GM12872 (cell line): ENCODE results near the gene PAX3.
A peak's percentile ranks its signal among the peaks of the same experiment; 100 is the strongest.

Source experiments
- CTCF ChIP-seq: IDR thresholded peaks from 3 replicates; pipeline ENCODE4 v1.5.1; 2011; ENCODE audit warnings: low read depth, mild to moderate bottlenecking, low read length, moderate library complexity; ENCODE audit not compliant: insufficient read depth

The PAX3 gene

GRCh38 chr2:222318026-222318711, 19.4 kb upstream of the PAX3 start:
- TF ChIP-seq CTCF = peak; percentile 63

- TF ChIP-seq CTCF = peak; percentile 48; the same call in 1 of the 3 replicates
Measured at GRCh38 chr2:222315443-222316121, 16.8 kb upstream of the PAX3 start.

DNA sequence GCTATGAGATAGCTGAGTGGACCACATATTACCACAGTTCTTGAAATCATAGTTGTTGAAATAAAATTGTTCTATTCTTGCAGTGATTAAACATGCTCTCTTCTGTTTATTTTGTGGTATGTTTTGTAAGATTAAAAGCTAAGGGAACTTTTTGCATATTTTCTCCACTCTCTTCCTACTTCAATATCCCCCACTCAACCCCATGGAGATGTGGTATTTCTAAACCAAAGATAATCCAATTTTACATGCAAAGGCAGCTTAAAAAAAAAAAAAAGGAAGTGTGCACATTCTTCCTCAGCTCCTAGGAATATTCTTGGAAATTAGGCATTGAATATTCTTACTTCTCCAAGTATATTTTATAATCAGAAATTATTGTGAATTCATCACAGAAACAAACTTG, 15.0 kb upstream of the PAX3 start:
- no peak for TF ChIP-seq CTCF

GRCh38 chr2:222311978-222312738, 13.4 kb upstream of the PAX3 start:
- TF ChIP-seq CTCF = no peak

DNA sequence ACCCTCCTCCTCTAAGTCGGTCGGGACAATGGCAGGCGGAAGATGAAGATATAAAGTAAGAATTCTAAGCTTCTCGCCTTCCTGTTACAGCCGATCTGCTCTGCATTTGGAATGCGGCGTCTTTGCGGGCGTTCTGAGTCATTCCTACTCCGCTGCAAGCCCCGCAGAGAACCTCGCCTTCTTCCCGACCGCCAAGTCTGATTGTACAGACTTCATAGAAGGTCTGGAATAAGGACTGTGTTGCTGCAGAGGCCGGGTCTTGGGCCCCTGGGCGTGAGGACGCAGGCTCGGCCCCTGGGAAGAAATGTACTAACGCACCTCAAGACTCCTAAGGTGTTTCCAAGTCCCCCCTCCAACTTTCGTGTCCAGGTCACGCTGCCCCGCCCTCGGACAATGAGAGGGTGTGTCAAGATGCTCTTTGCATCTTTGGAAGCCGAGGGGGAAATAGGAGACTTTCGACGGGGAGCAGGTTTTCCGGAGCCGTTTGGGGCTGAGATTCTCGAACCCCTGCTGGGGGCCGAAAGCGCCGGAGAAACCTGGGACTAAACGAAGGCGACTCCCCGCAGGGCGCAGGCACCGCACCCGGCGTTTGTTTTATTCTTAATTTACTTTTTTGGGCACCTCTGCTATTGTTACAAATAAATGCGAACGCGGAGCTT, 12.7 kb upstream of the PAX3 start:
- no peak for TF ChIP-seq CTCF

DNA sequence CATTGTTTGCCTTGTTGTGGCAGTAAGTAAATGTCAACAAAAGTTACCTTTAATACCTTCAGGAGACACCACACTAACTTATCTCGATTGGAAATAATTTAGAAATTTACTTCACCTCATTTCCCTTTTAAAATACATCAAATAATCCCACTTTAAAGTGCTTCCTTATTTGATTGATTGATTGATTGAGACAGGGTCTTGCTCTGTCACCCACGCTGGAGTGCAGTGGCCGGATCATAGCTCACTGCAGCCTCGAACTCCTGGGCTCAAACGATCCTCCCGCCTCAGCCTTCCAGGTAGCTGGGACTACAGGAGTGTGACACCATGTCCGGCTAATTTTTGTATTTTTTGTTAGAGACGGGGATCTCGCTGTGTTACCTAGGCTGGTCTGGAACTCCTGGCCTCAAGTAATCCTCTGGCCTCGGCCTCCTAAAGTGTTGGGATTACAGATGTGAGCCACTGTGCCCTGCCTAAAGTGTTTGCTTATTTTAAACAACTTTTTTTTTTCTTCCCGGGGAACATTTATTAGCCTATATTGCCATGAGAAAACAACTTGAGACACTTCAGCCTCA, 12.0 kb upstream of the PAX3 start:
- TF ChIP-seq CTCF = no peak
